ENCODE measurements around the gene BSDC1.

Gene BSDC1

GRCh38 chr1:32334864-32335534, 59.2 kb downstream of the BSDC1 start:
- TF ChIP-seq CTCF (conservative IDR thresholded peaks at IDR 0.05): peak; percentile 78
- H3K27ac ChIP-seq: peak overlapping the region; percentile 92

- TF ChIP-seq CTCF (conservative IDR thresholded peaks at IDR 0.05): no peak
- peak overlapping the region; percentile 92 for H3K27ac ChIP-seq
Observed at GRCh38 chr1:32334274-32334861, 59.9 kb downstream of the BSDC1 start.

GRCh38 chr1:32333251-32333963, 60.8 kb downstream of the BSDC1 start:
- H3K27ac ChIP-seq: peak overlapping the region; percentile 92
- no peak for TF ChIP-seq CTCF (conservative IDR thresholded peaks at IDR 0.05)

- H3K27ac ChIP-seq: peak overlapping the region; percentile 92
- TF ChIP-seq CTCF (conservative IDR thresholded peaks at IDR 0.05): no peak
Observed at GRCh38 chr1:32332290-32333079, 61.8 kb downstream of the BSDC1 start.

GRCh38 chr1:32331549-32331948, 62.7 kb downstream of the BSDC1 start:
- no peak for TF ChIP-seq CTCF (conservative IDR thresholded peaks at IDR 0.05)
- H3K27ac ChIP-seq: peak overlapping the region; percentile 92

GRCh38 chr1:32330558-32331151, 63.6 kb downstream of the BSDC1 start:
- no peak for TF ChIP-seq CTCF (conservative IDR thresholded peaks at IDR 0.05)
- no peak overlapping the region for H3K27ac ChIP-seq

Data from VCaP (cell line).